Stomach (tissue), 4 donors: ENCODE measurements around the gene CBX8.

Source experiments
- EP300 ChIP-seq: sonication (generic); formaldehyde crosslinking; IDR thresholded peaks from one replicate; pipeline ENCODE4 v1.6.1; 2017; ENCODE audit warnings: antibody characterized with exemption
- POLR2A ChIP-seq, 4 donors: fragments of 450-650 bp; IDR thresholded peaks; one replicate each; pipeline ENCODE4 v1.6.1; 2016; ENCODE audit warnings: antibody characterized with exemption in 4 of 4, control low read depth in 2 of 4, mild to moderate bottlenecking in 1 of 4, moderate library complexity in 1 of 4

DNA sequence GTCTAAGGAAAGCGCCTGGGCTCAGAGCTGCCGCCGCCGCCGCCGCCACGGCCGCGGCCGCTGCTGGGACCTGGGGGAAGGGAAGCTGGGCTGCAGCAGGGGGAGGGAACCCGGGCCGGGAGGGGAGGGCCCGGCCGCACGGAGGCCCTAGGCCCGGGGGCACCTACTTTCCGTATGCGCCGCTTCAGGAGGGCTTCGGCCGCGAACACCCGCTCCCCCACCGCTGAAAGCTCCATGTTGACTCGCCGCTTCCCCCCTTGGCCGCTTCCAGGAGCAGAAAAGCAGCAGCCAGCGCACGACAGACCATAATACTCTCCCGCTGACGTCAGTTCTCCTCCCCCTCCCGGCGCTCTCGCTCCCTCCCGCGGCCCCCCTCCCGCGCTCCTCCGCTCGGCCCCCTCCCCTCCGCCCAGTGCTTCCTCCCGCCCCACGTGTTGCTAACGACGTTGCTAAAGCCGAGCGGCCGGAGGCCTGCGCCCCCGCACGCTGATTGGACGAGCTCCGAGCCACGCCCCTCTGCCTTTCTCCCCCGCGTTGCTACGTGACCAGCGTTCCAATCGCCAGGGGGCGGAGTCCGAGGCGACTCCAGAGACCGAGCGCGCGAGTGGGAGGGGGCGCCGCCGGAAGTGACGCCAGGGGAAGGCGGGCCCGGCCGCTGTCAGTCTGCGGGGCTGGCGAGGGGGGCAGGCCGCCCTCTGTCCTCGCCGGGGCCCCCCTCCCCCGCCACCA, at the start of gene CBX8:
- no peak for TF ChIP-seq POLR2A (IDR thresholded peaks at IDR 0.05)
- no peak for TF ChIP-seq EP300
